ENCODE measurements around the gene CPPED1.

DNA sequence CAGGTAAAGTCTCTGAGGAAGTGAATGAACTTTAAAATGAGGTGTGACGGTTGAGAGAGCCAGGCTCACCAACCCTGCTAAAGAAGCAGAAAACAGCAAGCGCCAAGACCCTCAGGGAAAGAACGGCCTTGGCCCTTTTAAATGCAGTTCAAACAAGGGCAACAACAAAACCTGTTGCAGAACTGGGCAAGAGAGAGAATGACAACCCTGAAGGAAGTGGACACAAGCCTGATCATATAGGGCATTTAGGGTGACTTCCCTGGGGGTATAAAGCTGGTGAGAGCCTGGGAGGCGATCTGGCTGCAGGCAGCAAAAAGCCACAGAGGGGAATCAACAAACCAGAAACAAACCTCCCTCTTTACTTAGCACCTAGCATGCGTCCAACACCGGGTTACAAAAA is 1.0 kb downstream of the CPPED1 start:
- TF ChIP-seq EZH2 (IDR thresholded peaks at IDR 0.05) = no peak
- no peak for TF ChIP-seq POLR2AphosphoS5 (IDR thresholded peaks at IDR 0.05; ENCODE audit: borderline replicate concordance, low read depth, low read length)
